HuH-7 (cell line): ENCODE measurements around the gene BCL11B.
"Not testable (repeated sequence)": the region's sequence is repeated elsewhere in the genome, so short reads cannot be mapped to it uniquely, and the experiment has no call there.

ENCODE experiments used
- DNase-seq: peaks from one replicate; pipeline ENCODE4 v3.0.0; 2011; ENCODE audit warnings: low spot score

BCL11B gene

GRCh38 chr14:99239661-99240092 is 32.3 kb downstream of the BCL11B start:
- DNase-seq, result no peak

GRCh38 chr14:99238216-99238615 is 33.8 kb downstream of the BCL11B start:
- no peak for DNase-seq

DNA sequence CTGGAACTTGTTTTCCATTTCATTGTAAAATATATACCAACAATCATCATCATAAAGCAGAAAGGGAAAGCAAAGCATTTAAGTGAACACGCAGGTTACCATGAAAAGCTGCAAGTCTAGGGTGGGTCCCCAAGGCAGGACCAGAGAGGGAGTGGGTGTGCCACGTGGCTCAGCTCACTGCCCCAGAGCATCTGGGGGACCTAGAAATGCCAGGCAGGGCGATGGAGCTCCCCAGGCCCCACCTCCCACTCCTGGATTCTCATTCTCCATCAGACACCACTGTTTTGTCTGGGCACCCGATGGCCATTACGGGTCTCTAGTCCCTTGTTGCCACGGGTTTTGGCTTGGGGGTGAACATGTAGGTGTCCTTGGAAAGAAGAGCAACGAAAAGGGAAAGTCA is 34.7 kb downstream of the BCL11B start:
- DNase-seq, result no peak

GRCh38 chr14:99236386-99237138 is 35.4 kb downstream of the BCL11B start:
- DNase-seq, result no peak

GRCh38 chr14:99235582-99236320 is 36.2 kb downstream of the BCL11B start:
- DNase-seq, result no peak

DNA sequence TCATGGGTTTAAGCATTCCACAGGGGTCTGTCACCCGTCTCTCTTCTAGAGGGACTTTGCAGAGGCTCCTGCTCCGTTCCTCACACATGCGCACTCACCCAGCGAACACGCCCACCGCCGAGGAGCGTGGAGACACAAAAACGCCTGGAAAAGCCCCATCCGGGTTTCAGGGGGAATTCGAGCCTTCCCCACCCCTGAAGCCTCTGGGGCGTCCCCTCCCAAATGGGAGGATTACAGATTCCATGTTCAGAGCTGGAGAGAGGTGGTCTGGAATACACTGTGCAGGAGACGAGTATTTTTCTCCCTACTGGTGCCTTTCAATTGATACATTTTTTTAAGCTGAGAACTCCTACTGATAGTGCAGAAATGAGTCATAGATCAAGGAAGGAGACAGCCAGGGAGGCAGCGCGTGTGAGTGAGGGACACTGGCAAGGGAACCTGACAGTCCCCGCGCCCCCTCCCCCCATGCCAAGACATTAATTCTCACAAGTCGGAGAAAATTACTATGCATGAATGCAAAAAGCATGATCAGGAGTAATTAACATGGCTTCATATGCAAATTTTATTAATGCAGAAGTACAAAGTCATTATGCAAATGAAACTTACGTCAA is 36.9 kb downstream of the BCL11B start:
- no peak for DNase-seq

GRCh38 chr14:99234355-99234754 is 37.6 kb downstream of the BCL11B start:
- DNase-seq, result no peak

GRCh38 chr14:99233222-99234035 is 38.6 kb downstream of the BCL11B start:
- DNase-seq, result no peak

DNA sequence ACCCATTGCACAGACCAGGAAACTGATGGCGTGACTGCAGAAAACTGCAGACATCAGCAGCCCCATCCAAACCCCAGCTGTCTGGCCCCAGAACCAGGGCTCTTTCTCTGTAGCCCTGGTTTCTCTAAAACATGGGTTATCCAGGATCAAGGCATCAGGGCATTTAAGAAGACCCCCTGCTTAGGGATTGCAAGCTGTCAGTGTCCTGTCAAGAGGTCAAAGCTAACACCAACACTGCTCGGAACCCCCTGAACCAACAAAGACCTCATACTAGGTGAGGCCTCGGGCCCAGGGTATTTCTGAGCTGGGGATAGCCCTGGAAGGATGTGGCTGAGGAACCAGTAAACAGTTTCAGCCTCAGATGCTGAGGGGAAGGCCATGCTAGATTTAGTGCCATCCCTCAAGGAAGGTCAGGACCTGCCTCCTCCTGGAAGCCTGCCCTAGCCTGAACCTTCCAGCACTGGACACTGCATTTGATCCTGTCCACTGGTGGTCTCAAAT is 39.2 kb downstream of the BCL11B start:
- no peak for DNase-seq

- DNase-seq, result no peak
Measured at GRCh38 chr14:99231850-99232713, 39.9 kb downstream of the BCL11B start.

DNA sequence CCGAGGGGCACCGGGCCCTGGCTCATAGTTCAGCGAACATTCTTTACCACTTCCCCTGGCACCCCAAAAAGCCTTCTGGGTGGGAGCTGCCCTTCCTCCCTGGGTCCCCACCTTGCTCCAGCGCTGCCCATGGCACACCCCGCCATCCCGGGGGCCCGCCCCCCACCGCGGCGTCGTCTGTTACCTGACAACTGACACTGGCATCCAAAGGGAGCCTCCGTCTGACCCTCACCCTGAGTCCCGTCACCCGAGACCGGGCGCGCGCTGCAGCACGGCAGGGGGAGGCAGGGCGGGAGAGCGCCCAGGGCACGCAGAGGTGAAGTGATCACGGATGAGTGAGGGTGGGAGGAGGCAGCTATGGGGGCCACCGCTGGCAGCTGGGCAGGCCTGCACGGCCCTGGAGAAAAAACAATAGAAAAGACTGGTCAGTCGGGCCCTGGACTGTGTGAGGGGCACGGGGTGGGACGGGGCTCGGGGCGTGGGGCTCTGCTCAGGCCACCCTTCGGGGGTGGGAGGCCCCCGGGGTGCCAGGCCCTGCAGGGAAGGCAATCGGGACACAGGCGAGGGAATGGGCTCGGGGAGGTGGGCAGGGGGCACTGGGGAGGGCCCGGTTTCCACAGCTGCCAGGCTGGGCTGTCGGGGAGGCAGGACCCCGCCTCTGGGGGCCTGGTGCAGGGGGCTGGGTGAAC is 40.7 kb downstream of the BCL11B start:
- no peak for DNase-seq

DNA sequence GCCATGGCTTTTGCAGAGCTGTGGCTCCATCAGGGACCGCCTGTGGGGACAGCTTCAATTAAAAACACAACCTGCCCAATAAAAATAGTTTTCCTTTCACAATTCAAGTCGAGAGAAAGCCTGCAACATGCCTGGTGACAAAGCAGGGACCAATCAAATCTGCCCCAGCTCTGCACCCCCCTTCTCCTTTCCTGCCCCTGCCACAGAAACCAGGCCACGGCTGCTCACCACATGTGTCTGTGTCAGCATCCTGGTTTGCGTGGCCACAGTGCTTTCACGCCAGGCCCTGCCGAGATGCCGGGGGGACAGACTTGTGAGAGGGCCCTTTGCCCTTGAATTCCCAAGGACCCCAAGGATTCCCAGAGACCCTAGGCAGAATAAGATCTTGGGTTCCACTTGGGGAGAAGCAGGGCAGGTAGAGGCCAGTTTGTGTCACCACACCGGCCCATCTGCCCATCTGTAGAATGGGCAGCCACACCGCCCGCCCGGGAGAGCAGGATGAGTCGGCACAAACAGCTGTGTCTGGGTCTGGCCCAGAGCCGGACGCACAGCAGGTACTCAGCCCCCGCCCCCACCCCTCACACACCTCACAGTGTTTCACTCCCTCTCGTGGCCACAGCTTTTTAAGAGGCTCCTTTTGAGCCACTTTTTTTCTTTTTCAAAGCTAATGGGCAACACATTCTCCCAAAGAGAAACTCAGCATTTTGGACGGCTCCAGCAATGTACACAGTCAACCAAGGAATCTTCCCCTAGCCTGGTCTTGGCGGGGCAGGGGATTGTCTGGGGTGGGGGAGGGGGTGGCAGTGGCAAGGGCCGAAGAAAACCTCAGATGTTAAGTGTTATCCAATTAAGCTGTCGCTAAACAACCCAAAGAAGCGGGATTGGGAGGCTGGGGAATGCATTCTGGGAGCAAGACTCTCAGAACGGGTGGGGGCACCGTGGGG is 41.5 kb downstream of the BCL11B start:
- no peak for DNase-seq

DNA sequence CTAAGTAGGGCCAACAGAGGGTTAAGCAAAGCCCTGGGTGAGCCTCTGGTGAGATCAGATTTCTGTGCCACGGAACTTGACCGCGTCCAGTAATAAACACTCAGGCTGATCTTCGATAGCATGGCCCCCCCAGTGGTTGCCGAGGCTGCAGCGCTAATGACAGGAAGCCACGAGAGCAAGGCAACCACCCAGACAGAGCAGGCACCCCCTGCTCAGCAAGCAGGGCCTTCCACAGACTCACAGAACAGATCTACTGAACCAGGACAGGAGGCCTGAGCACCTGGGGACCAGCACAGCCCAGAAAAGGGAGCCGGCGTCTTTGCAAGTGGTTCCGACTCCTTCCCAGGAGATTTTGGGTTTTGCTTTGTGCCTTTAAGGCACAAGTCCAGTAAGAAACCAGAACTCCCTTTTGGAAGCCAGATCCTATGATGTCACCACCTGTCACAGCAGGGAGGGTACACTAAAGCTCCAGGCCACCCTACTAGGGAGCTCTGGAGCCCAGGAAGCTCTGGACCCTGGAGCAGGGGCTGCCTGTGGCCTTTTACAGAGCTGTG is 42.3 kb downstream of the BCL11B start:
- no peak for DNase-seq

GRCh38 chr14:99228760-99229159 is 43.2 kb downstream of the BCL11B start:
- DNase-seq, result not testable (repeated sequence)

DNA sequence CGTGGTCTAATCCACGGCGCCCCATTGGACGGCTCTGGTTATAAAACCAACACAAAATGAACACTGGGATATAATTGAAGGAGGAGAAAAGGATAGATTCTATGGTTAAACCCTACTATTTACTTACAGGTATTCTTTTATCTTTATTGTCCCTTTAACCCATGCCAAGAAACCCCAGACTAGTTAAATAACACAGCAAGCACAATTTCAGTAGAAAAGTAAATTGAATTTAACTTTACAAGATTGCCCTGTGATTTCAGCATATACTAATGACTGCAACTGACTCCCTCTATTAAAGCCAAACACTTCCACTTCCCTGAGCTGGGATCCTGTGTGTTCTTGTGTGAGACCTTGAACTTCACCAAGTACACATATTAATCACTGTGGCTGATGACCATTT is 45.3 kb downstream of the BCL11B start:
- no peak for DNase-seq

GRCh38 chr14:99225436-99226203 is 46.4 kb downstream of the BCL11B start:
- DNase-seq, result no peak

DNA sequence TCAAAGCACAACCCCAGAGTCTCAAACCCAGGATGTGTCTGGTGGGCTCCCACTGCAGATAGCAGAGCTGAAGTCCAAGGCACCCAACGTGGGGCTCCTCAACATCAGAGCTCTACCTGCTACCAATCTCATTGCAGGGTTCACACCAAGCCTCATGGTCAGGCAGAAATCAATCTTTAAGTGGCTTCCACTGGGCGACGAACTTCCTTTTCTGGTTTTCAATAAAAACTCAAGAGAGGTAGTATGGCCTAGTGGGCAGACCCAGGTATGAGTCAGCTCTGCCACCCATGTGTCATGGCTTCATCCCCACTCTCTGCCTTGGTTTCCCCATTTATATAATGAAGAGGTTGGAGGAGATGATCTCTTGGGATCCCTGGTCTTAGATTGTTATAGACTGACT is 47.0 kb downstream of the BCL11B start:
- no peak for DNase-seq
